Right lobe of liver (tissue), 6 donors: ENCODE data around the gene DOCK1. TPM values are rescaled to one million over a fixed set of nuclear protein-coding genes. Genes with fewer than 3 reads are reported as not detected.

Source experiments
- ATAC-seq, 4 donors: fragments of 200-7000 bp; cut with Tn5 transposase; one replicate each; pipeline ENCODE4 v1.9.1; 2020; ENCODE audit warnings: mild to moderate bottlenecking in 4 of 4, moderate library complexity in 4 of 4
- DNase-seq, 3 donors: peaks; one replicate each; pipeline ENCODE4 v3.0.0-alpha.2; 2020
- H3K27ac ChIP-seq, 3 donors: fragments of 200-600 bp; one replicate each; pipeline ENCODE4 v1.8.0; 2022
- H3K27me3 ChIP-seq, 2 donors: fragments of 200-600 bp; one replicate each; pipeline ENCODE4 v1.8.0; 2022
- H3K36me3 ChIP-seq, 4 donors: fragments of 200-600 bp; sonication (generic) in 1 of 4; one replicate each; pipeline versions ENCODE4 v1.5.1 to v1.8.0; 2017 to 2022; ENCODE audit warnings: control low read depth in 1 of 4
- H3K4me1 ChIP-seq, 4 donors: fragments of 200-600 bp; sonication (generic) in 1 of 4; one replicate each; pipeline versions ENCODE4 v1.5.1 to v1.8.0; 2017 to 2022; ENCODE audit warnings: control low read depth in 1 of 4
- H3K4me3 ChIP-seq, 3 donors: fragments of 200-600 bp; one replicate each; pipeline ENCODE4 v1.8.0; 2022
- H3K9me3 ChIP-seq, 4 donors: fragments of 200-600 bp; sonication (generic) in 1 of 4; one replicate each; pipeline versions ENCODE4 v1.5.1 to v1.8.0; 2017 to 2022; ENCODE audit warnings: control low read depth in 1 of 4
- CTCF ChIP-seq, 4 donors: fragments of 200-600 bp in 3 of 4; fragments of 450-650 bp in 1 of 4; IDR thresholded peaks; one replicate each; pipeline versions ENCODE4 v1.5.1 to v1.8.0; 2016 to 2022; ENCODE audit warnings: antibody characterized with exemption in 4 of 4, mild to moderate bottlenecking in 2 of 4
- POLR2A ChIP-seq: fragments of 450-650 bp; IDR thresholded peaks from one replicate; pipeline ENCODE4 v1.6.1; 2017; ENCODE audit warnings: antibody characterized with exemption, mild to moderate bottlenecking
- WGBS: methylation state at CpG from one replicate; pipeline ENCODE4 v1.1.6; 2018; ENCODE audit warnings: low coverage, low lambda C conversion rate; ENCODE audit not compliant: insufficient coverage; ENCODE audit errors: missing lambda C conversion rate; 5-methylcytosine and 5-hydroxymethylcytosine counted together
- intact Hi-C, 2 donors: fragments of 100-400 bp; cut with DNase I; formaldehyde crosslinking; loops; one replicate each; pipeline versions ENCODE4 v1.11.2 to v1.14.1; 2022
- total RNA-seq, 6 experiments: library from RNA; depleted of rRNA in 2 of 6; stranded (reverse); fragments of >200 nt in 2 of 6; fragmentation: NEBNext Ultra II Directional in 3 of 6; extraction: Animal tissue kit (Norgen Biotek cat#: 25700) in 3 of 6; gene quantifications; one replicate each; pipeline versions ENCODE4 v1.1.0 to v1.2.4, GENCODE V29; 2016 to 2023
- donor health status: DM: no; HTN: yes; CAD: no.
- donor health status: DM: no; HTN: no; CAD: no.
- donor health status: DM: no; HTN: no; CAD: no.
- donor health status: DM: no; HTN: yes; CAD: no.
- donor health status: DM: no; HTN: yes; CAD: no.

Gene DOCK1
- total RNA-seq, 6 experiments from 2014 or later, result 13.8 to 17.8 (median 14.6) TPM

DNA sequence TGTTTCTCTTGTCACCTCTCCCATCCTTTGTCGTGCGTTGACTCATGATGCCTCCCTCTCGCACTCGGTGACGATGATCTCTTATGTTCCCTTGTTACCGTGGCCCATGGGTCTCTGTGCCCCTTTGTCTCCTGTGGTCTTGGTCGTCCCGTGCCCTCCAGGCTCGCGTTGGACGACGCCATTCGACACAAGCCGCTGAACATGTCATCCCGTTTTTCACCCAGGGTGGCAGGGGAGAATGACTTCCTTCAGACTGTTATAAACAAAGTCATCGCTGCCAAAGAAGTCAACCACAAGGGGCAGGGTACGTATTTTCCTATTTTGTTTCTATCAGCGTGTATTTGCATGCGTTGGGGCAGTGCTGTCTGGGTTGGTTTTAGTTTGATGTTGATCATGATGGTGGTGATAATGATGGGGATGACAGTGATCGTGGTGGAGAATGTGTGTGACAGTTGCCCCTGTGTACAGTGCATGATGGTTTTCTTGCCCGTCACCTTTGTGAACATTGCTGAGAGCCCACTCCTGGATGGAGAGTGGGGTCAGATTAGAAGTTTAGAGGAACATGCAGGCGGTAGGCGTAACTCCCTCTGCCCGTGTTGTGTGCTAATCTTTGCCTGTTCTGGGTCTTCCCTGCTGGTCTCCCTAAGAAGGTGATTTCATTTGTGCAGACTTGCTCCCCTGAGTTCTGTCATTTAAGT lies 107.0 kb downstream of the DOCK1 start:
- Histone ChIP-seq H3K4me1 (peaks cover 0 to 12% (median 0%) of the 10 kb centered on the region in 4 donors), H3K9me3 (no peaks in the 10 kb centered on the region), H3K27me3 (no peaks in the 10 kb centered on the region), H3K36me3 (peaks cover 0 to 5% (median 0%) of the 10 kb centered on the region in 4 donors), H3K4me3 (no peak overlapping the region), H3K27ac (no peak overlapping the region)
- DNase-seq, result no peak
- no peak for TF ChIP-seq CTCF (IDR thresholded peaks at IDR 0.05)
- no peak for TF ChIP-seq POLR2A
- ATAC-seq, result no peak
- intact Hi-C loops, result no loop called here
- WGBS, result 98% methylated on average over 7 of the region's 24 CpGs

DNA sequence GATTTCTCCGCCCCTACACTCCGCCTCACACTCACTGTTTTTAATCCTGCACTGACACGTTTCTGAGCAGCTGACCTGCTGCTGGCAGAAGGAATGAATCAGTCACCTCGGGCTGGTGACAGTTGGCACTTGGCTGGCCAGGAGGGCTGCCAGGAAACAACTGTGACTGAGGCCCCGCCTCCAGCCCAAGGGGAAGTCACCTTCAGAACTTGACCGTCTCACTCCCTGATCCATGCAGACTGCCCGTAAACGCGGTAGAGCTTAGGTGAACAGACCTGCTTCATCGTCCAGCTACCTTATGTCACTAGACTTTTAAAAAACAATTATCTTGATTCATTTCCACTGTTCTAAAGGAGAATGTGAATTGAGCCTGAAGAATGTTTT lies 107.5 kb downstream of the DOCK1 start:
- peak overlapping the region in 2 of 3 donors; percentile 31 to 54 for H3K27ac ChIP-seq
- peaks cover 0 to 5% (median 0%) of the 10 kb centered on the region in 4 donors for H3K36me3 ChIP-seq
- TF ChIP-seq POLR2A (no peak), CTCF (IDR thresholded peaks at IDR 0.05) (no peak)
- 47% methylated on average over 9 of the region's 10 CpGs for WGBS
- peak; percentile 83 to 90 (median 88) for DNase-seq
- peaks cover 0 to 12% (median 0%) of the 10 kb centered on the region in 4 donors for H3K4me1 ChIP-seq
- H3K9me3 ChIP-seq, result no peaks in the 10 kb centered on the region
- no peak overlapping the region for H3K4me3 ChIP-seq
- ATAC-seq, result peak; percentile 90 to 97 (median 94)
- H3K27me3 ChIP-seq, result no peaks in the 10 kb centered on the region
- intact Hi-C loops, result no loop called here

DNA sequence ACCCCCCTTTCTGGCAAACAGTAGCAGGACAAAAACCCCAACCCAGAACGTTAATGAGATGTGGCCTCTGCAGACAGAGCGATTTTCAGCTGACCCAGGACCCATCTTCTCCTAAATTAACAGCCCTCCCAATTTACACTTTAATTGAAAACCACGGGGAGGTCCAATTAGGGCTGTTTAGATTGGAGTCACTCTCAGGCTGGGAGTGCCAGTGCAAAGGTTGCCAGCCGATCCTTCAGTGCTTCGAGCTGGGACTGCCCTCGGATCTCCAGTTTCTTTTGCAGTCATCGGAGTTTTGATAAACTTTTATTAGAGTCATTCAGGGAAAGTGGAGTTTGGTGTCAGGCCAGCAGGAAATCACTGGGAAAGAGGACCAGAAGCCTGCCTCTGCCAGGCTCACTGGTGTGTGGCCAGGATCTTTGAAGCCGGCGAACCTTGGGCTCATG lies 108.0 kb downstream of the DOCK1 start:
- Histone ChIP-seq H3K27ac (peak overlapping the region in 2 of 3 donors; percentile 31 to 54), H3K36me3 (peaks cover 0 to 5% (median 0%) of the 10 kb centered on the region in 4 donors), H3K4me3 (no peak overlapping the region), H3K9me3 (no peaks in the 10 kb centered on the region), H3K4me1 (peaks cover 0 to 12% (median 0%) of the 10 kb centered on the region in 4 donors), H3K27me3 (no peaks in the 10 kb centered on the region)
- intact Hi-C loops, result no loop called here
- 55% methylated on average over 7 of the region's 9 CpGs for WGBS
- ATAC-seq, result peak in 3 of 4 donors; percentile 41 to 55 (median 48)
- DNase-seq, result no peak
- TF ChIP-seq CTCF (IDR thresholded peaks at IDR 0.05) (no peak), POLR2A (no peak)

- TF ChIP-seq CTCF (IDR thresholded peaks at IDR 0.05) (no peak), POLR2A (no peak)
- Histone ChIP-seq H3K9me3 (no peaks in the 10 kb centered on the region), H3K27ac (peak overlapping the region in 1 of 3 donors; percentile 54), H3K36me3 (peaks cover 0 to 5% (median 0%) of the 10 kb centered on the region in 4 donors), H3K27me3 (no peaks in the 10 kb centered on the region), H3K4me1 (peaks cover 0 to 12% (median 0%) of the 10 kb centered on the region in 4 donors), H3K4me3 (no peak overlapping the region)
- DNase-seq (no peak), ATAC-seq (peak in 1 of 4 donors; percentile 3)
- intact Hi-C loops, result no loop called here
- WGBS, result 97% methylated on average over 2 of the region's 9 CpGs
Measured at GRCh38 chr10:127013691-127014473, 108.7 kb downstream of the DOCK1 start.
